ENCODE results near the gene PRR5. TPM values are rescaled to one million over a fixed set of nuclear protein-coding genes. Genes with fewer than 3 reads are reported as not detected.

PRR5 gene
- total and polyA plus RNA-seq, 2 of the 13 experiments (the other 11 are each of a cell fraction or from before 2014, with no cell fraction given), result 11.6 to 27.5 TPM

- no peaks in the 10 kb centered on the region for H3K9me3 ChIP-seq (ENCODE audit: low read length)
- H2AFZ ChIP-seq (ENCODE audit: low read length), result no peak overlapping the region
- FAIRE-seq, result no peak
- no peaks in the 10 kb centered on the region for H3K36me3 ChIP-seq (replicated peaks in 1 of 2; ENCODE audit: control insufficient read depth in 1 of 2, insufficient read depth in 2 of 2, low read length in 2 of 2)
- H3K4me2 ChIP-seq (ENCODE audit: low read depth, low read length), result no peak overlapping the region
- no peak overlapping the region for H3K9ac ChIP-seq (ENCODE audit: insufficient read depth, low read depth, low read length)
- no peaks in the 10 kb centered on the region for H4K20me1 ChIP-seq (ENCODE audit: insufficient read depth, low read length)
- H3K4me3 ChIP-seq (replicated peaks in 1 of 3; ENCODE audit: insufficient read depth in 1 of 3, low read depth in 2 of 3, low read length in 3 of 3), result no peak overlapping the region
- in situ Hi-C loops (cut with HindIII; ENCODE audit: extremely low pct_ligation_motif_present, low pct_unique_long_range_greater_than_20kb) (no loop called here), intact Hi-C loops (cut with micrococcal nuclease; ENCODE audit: unreplicated experiment) (no loop called here)
- BruUV-seq (replicated peaks), result no TSS peak
- ChIA-PET POLR2A (no interaction called here), CTCF (ENCODE audit: low intra/inter-chr PET ratio, low total read pairs) (no interaction called here)
- TF ChIP-seq, protein P1, sequence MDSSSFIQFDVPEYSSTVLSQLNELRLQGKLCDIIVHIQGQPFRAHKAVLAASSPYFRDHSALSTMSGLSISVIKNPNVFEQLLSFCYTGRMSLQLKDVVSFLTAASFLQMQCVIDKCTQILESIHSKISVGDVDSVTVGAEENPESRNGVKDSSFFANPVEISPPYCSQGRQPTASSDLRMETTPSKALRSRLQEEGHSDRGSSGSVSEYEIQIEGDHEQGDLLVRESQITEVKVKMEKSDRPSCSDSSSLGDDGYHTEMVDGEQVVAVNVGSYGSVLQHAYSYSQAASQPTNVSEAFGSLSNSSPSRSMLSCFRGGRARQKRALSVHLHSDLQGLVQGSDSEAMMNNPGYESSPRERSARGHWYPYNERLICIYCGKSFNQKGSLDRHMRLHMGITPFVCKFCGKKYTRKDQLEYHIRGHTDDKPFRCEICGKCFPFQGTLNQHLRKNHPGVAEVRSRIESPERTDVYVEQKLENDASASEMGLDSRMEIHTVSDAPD (CRISPR knock-in tag; IDR thresholded peaks at IDR 0.05), result no peak
- TF ChIP-seq, protein P2, sequence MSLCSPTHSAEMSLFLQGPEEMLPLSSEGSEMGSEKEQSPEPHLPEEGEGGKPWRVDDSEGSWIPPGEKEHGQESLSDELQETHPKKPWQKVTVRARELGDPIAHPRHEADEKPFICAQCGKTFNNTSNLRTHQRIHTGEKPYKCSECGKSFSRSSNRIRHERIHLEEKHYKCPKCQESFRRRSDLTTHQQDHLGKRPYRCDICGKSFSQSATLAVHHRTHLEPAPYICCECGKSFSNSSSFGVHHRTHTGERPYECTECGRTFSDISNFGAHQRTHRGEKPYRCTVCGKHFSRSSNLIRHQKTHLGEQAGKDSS (CRISPR knock-in tag; IDR thresholded peaks at IDR 0.05; ENCODE audit: borderline replicate concordance, low read depth), result no peak
- no peak for TF ChIP-seq SOX13 (IDR thresholded peaks at IDR 0.05)
- no peak for TF ChIP-seq SOX13 (CRISPR knock-in tag; conservative IDR thresholded peaks at IDR 0.05 in 1 of 2, IDR thresholded peaks at IDR 0.05 in 1 of 2)
- no peak for TF ChIP-seq RXRB (CRISPR knock-in tag; IDR thresholded peaks at IDR 0.05; ENCODE audit: borderline replicate concordance)
- TF ChIP-seq SALL2 (CRISPR knock-in tag; IDR thresholded peaks at IDR 0.05), result no peak
- TF ChIP-seq DMAP1 (CRISPR knock-in tag; IDR thresholded peaks at IDR 0.05), result no peak
- DNase-seq (ENCODE audit: low spot score), result no peak
- no peaks in the 10 kb centered on the region for H3K4me1 ChIP-seq (ENCODE audit: insufficient read depth, low read length)
- H3K27me3 ChIP-seq (ENCODE audit: control insufficient read depth in 1 of 2, insufficient read depth in 2 of 2, low read length in 2 of 2), result peaks cover 0 to 18% of the 10 kb centered on the region in 2 experiments; a peak in 3 of 5 replicates
- H3K27ac ChIP-seq (ENCODE audit: extremely low read length, insufficient read depth, low read length), result no peak overlapping the region
- H3K79me2 ChIP-seq (ENCODE audit: insufficient read depth, low read length), result no peaks in the 10 kb centered on the region
- 10% methylated on average over 5 of the region's 5 CpGs for WGBS (ENCODE audit: low lambda C conversion rate)
- no peak for ATAC-seq
These were observed 58.5 kb downstream of the PRR5 start for GRCh38 chr22:44760476-44760875.

GRCh38 chr22:44761025-44761424 lies 59.0 kb downstream of the PRR5 start:
- Histone ChIP-seq H3K4me3 (replicated peaks in 1 of 3; ENCODE audit: insufficient read depth in 1 of 3, low read depth in 2 of 3, low read length in 3 of 3) (no peak overlapping the region), H3K9me3 (ENCODE audit: low read length) (no peaks in the 10 kb centered on the region), H3K27ac (ENCODE audit: extremely low read length, insufficient read depth, low read length) (no peak overlapping the region), H4K20me1 (ENCODE audit: insufficient read depth, low read length) (no peaks in the 10 kb centered on the region), H3K4me2 (ENCODE audit: low read depth, low read length) (no peak overlapping the region), H3K79me2 (ENCODE audit: insufficient read depth, low read length) (no peaks in the 10 kb centered on the region), H2AFZ (ENCODE audit: low read length) (no peak overlapping the region), H3K27me3 (ENCODE audit: control insufficient read depth in 1 of 2, insufficient read depth in 2 of 2, low read length in 2 of 2) (peaks cover 0 to 21% of the 10 kb centered on the region in 2 experiments; a peak in 3 of 5 replicates), H3K4me1 (ENCODE audit: insufficient read depth, low read length) (no peaks in the 10 kb centered on the region), H3K36me3 (replicated peaks in 1 of 2; ENCODE audit: control insufficient read depth in 1 of 2, insufficient read depth in 2 of 2, low read length in 2 of 2) (no peaks in the 10 kb centered on the region), H3K9ac (ENCODE audit: insufficient read depth, low read depth, low read length) (no peak overlapping the region)
- ChIA-PET CTCF (ENCODE audit: low intra/inter-chr PET ratio, low total read pairs) (no interaction called here), POLR2A (no interaction called here)
- no TSS peak for BruUV-seq (replicated peaks)
- WGBS (ENCODE audit: low lambda C conversion rate), result 36% methylated on average over 10 of the region's 10 CpGs
- intact Hi-C loops (cut with micrococcal nuclease; ENCODE audit: unreplicated experiment) (no loop called here), in situ Hi-C loops (cut with HindIII; ENCODE audit: extremely low pct_ligation_motif_present, low pct_unique_long_range_greater_than_20kb) (no loop called here)
- FAIRE-seq, result no peak
- no peak for ATAC-seq
- DNase-seq (ENCODE audit: low spot score), result no peak
- TF ChIP-seq SRSF9 (IDR thresholded peaks at IDR 0.05; ENCODE audit: borderline replicate concordance, insufficient read depth, low read depth, low read length, poor library complexity, severe bottlenecking) (no peak), ZNF7 (CRISPR knock-in tag; IDR thresholded peaks at IDR 0.05) (no peak), KAT8 (CRISPR knock-in tag; IDR thresholded peaks at IDR 0.05) (no peak), ZNF136 (CRISPR knock-in tag; IDR thresholded peaks at IDR 0.05; ENCODE audit: low read depth) (no peak), NCOA5 (CRISPR knock-in tag; IDR thresholded peaks at IDR 0.05) (no peak), ZNF790 (CRISPR knock-in tag; IDR thresholded peaks at IDR 0.05; ENCODE audit: borderline replicate concordance) (no peak)
- TF ChIP-seq, protein P3, sequence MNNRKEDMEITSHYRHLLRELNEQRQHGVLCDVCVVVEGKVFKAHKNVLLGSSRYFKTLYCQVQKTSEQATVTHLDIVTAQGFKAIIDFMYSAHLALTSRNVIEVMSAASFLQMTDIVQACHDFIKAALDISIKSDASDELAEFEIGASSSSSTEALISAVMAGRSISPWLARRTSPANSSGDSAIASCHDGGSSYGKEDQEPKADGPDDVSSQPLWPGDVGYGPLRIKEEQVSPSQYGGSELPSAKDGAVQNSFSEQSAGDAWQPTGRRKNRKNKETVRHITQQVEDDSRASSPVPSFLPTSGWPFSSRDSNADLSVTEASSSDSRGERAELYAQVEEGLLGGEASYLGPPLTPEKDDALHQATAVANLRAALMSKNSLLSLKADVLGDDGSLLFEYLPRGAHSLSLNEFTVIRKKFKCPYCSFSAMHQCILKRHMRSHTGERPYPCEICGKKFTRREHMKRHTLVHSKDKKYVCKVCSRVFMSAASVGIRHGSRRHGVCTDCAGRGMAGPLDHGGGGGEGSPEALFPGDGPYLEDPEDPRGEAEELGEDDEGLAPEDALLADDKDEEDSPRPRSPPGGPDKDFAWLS (CRISPR knock-in tag; IDR thresholded peaks at IDR 0.05; ENCODE audit: borderline replicate concordance), result no peak
- TF ChIP-seq, protein P4, sequence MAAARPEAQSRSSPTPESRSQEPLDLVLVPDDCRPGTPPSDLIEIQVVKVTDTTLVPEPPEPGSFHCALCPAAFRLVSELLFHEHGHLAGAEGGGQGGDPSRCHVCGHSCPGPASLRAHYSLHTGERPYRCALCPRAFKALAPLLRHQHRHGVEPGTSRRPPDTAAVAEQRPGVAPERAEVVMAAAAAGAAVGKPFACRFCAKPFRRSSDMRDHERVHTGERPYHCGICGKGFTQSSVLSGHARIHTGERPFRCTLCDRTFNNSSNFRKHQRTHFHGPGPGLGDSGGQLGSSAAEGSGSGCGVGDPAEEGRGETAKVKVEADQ (CRISPR knock-in tag; IDR thresholded peaks at IDR 0.05; ENCODE audit: borderline replicate concordance), result no peak
